H9 (cell line): Measurements from ENCODE around the gene DNAJC22. TPM values are rescaled to one million over a fixed set of nuclear protein-coding genes. Genes with fewer than 3 reads are reported as not detected.

Experiments used
- DNase-seq: peaks from one replicate; pipeline ENCODE4 v3.0.0-alpha.2; 2017
- H2AFZ ChIP-seq: one replicate; pipeline ENCODE4 v1.6.1; 2013; ENCODE audit warnings: mild to moderate bottlenecking, low read length, control low read depth, moderate library complexity
- H2AK5ac ChIP-seq: 2 replicates; pipeline ENCODE4 v1.6.1; 2013; ENCODE audit warnings: low read length, control low read depth, mixed read lengths; ENCODE audit not compliant: insufficient read length
- H2BK120ac ChIP-seq: one replicate; pipeline ENCODE4 v1.6.1; 2013; ENCODE audit warnings: low read depth, mild to moderate bottlenecking, low read length, control low read depth, inconsistent platforms; ENCODE audit not compliant: poor library complexity, severe bottlenecking
- H2BK12ac ChIP-seq: 2 replicates; pipeline ENCODE4 v1.6.1; 2013; ENCODE audit warnings: low read length, control low read depth, mixed read lengths, low read depth; ENCODE audit not compliant: insufficient read length
- H2BK15ac ChIP-seq: 2 replicates; pipeline ENCODE4 v1.6.1; 2013; ENCODE audit warnings: low read depth, low read length, control low read depth
- H2BK20ac ChIP-seq: one replicate; pipeline ENCODE4 v1.6.1; 2013; ENCODE audit warnings: low read depth, mild to moderate bottlenecking, low read length, control low read depth, inconsistent platforms; ENCODE audit not compliant: poor library complexity, severe bottlenecking
- H2BK5ac ChIP-seq: 2 replicates; pipeline ENCODE4 v1.6.1; 2013; ENCODE audit warnings: low read length, control low read depth, mixed read lengths; ENCODE audit not compliant: insufficient read length
- H3K14ac ChIP-seq: 2 replicates; pipeline ENCODE4 v1.6.1; 2013; ENCODE audit warnings: low read length, control low read depth; ENCODE audit not compliant: insufficient read depth
- H3K18ac ChIP-seq: 2 replicates; pipeline ENCODE4 v1.6.1; 2013; ENCODE audit warnings: low read depth, mild to moderate bottlenecking, mixed read lengths, low read length, control low read depth; ENCODE audit not compliant: insufficient read length
- H3K23ac ChIP-seq: 2 replicates; pipeline ENCODE4 v1.6.1; 2013; ENCODE audit warnings: low read length, control low read depth, mixed read lengths, low read depth; ENCODE audit not compliant: insufficient read length
- H3K23me2 ChIP-seq: 2 replicates; pipeline ENCODE4 v1.6.1; 2013; ENCODE audit warnings: low read depth, mild to moderate bottlenecking, mixed read lengths, low read length, control low read depth; ENCODE audit not compliant: insufficient read length, poor library complexity, severe bottlenecking
- H3K27ac ChIP-seq: 2 replicates; pipeline ENCODE4 v1.5.1; 2013; ENCODE audit warnings: low read length, control low read depth, mixed read lengths, low read depth; ENCODE audit not compliant: insufficient read length
- H3K27me3 ChIP-seq: 2 replicates; pipeline ENCODE4 v1.6.1; 2013; ENCODE audit warnings: low read length, control low read depth, inconsistent platforms; ENCODE audit not compliant: insufficient read depth
- H3K4ac ChIP-seq: 2 replicates; pipeline ENCODE4 v1.6.1; 2013; ENCODE audit warnings: low read depth, mild to moderate bottlenecking, control low read depth, inconsistent platforms, low read length, moderate library complexity
- H3K4me1 ChIP-seq: 2 replicates; pipeline ENCODE4 v1.6.1; 2013; ENCODE audit warnings: low read length, control low read depth, inconsistent platforms; ENCODE audit not compliant: insufficient read depth
- H3K4me2 ChIP-seq: 2 replicates; pipeline ENCODE4 v1.6.1; 2013; ENCODE audit warnings: low read length, control low read depth, mixed read lengths; ENCODE audit not compliant: insufficient read length, insufficient read depth
- H3K56ac ChIP-seq: 2 replicates; pipeline ENCODE4 v1.6.1; 2013; ENCODE audit warnings: low read depth, mild to moderate bottlenecking, mixed read lengths, low read length, control low read depth; ENCODE audit not compliant: insufficient read length
- H3K79me1 ChIP-seq: 2 replicates; pipeline ENCODE4 v1.6.1; 2013; ENCODE audit warnings: low read depth, mild to moderate bottlenecking, moderate library complexity, low read length, control low read depth, inconsistent platforms; ENCODE audit not compliant: insufficient read depth, poor library complexity, severe bottlenecking
- H3K79me2 ChIP-seq: 2 replicates; pipeline ENCODE4 v1.6.1; 2013; ENCODE audit warnings: low read length, control low read depth, inconsistent platforms; ENCODE audit not compliant: insufficient read depth
- H3K9ac ChIP-seq: 2 replicates; pipeline ENCODE4 v1.6.1; 2013; ENCODE audit warnings: low read length, control low read depth, mixed read lengths; ENCODE audit not compliant: insufficient read length; ENCODE audit errors: extremely low read depth
- H3K9me3 ChIP-seq: one replicate; pipeline ENCODE4 v1.6.1; 2013; ENCODE audit warnings: low read depth, low read length, inconsistent platforms; ENCODE audit not compliant: control insufficient read depth
- H3T11ph ChIP-seq: one replicate; pipeline ENCODE4 v1.6.1; 2013; ENCODE audit warnings: mild to moderate bottlenecking, low read length, control low read depth, inconsistent platforms
- H4K20me1 ChIP-seq: one replicate; pipeline ENCODE4 v1.6.1; 2013; ENCODE audit not compliant: control insufficient read depth, insufficient read length, insufficient read depth
- H4K5ac ChIP-seq: 2 replicates; pipeline ENCODE4 v1.6.1; 2013; ENCODE audit warnings: low read depth, mild to moderate bottlenecking, mixed read lengths, low read length, control low read depth; ENCODE audit not compliant: insufficient read length
- H4K8ac ChIP-seq: replicated peaks from 2 replicates; pipeline ENCODE4 v1.6.1; 2013; ENCODE audit warnings: low read length, control low read depth, mixed read lengths, low read depth; ENCODE audit not compliant: insufficient read length
- H4K91ac ChIP-seq: 2 replicates; pipeline ENCODE4 v1.6.1; 2013; ENCODE audit warnings: low read depth, mild to moderate bottlenecking, moderate library complexity, mixed read lengths, low read length, control low read depth; ENCODE audit not compliant: insufficient read length
- H3K27ac Mint-ChIP-seq, 3 experiments: 2 replicates in 2 of 3; 3 replicates in 1 of 3; pipeline ENCODE4 v1.8.0; 2020 to 2021; ENCODE audit warnings: mixed read lengths in 3 of 3, mild to moderate bottlenecking in 1 of 3, moderate library complexity in 1 of 3
- H3K27me3 Mint-ChIP-seq: 2 replicates; pipeline ENCODE4 v1.8.0; 2021; ENCODE audit warnings: low read depth, mild to moderate bottlenecking, moderate library complexity, mixed read lengths
- H3K36me3 Mint-ChIP-seq, 3 experiments: 2 replicates in 2 of 3; 3 replicates in 1 of 3; pipeline ENCODE4 v1.8.0; 2020 to 2021; ENCODE audit warnings: low read depth in 3 of 3, mixed read lengths in 3 of 3; ENCODE audit not compliant: insufficient read depth in 1 of 3
- H3K4me1 Mint-ChIP-seq, 2 experiments: 2 replicates each; pipeline ENCODE4 v1.8.0; 2020; ENCODE audit warnings: mixed read lengths in 2 of 2
- H3K4me3 Mint-ChIP-seq, 2 experiments: 2 replicates in 1 of 2; 3 replicates in 1 of 2; pipeline ENCODE4 v1.8.0; 2020 to 2021; ENCODE audit warnings: mild to moderate bottlenecking in 2 of 2, mixed read lengths in 2 of 2, moderate library complexity in 1 of 2
- H3K9me3 Mint-ChIP-seq, 2 experiments: 2 replicates in 1 of 2; 3 replicates in 1 of 2; pipeline ENCODE4 v1.8.0; 2020; ENCODE audit warnings: mild to moderate bottlenecking in 2 of 2, mixed read lengths in 2 of 2, moderate library complexity in 1 of 2
- CTCF ChIP-seq: fragments of 200-600 bp; sonication (generic); conservative IDR thresholded peaks from 3 replicates; pipeline ENCODE4 v1.8.0; 2021; ENCODE audit warnings: antibody characterized with exemption, mild to moderate bottlenecking
- WGBS: extraction: QIAGEN DNeasy Blood & Tissue Kit; methylation state at CpG from one replicate; pipeline ENCODE4 v1.1.7; 2013; ENCODE audit warnings: missing lambda C conversion rate, low lambda C conversion rate, mixed read lengths; ENCODE audit not compliant: insufficient read length; ENCODE audit errors: extremely low coverage; 5-methylcytosine and 5-hydroxymethylcytosine counted together
- total RNA-seq: library from RNA; stranded (reverse); gene quantifications from 2 replicates; pipeline ENCODE4 v1.2.1, GENCODE V29; 2021

The DNAJC22 gene
- total RNA-seq, 1 experiment from 2014 or later: 3.2 TPM

GRCh38 chr12:49327887-49328286 lies 18.8 kb upstream of the DNAJC22 start:
- Histone ChIP-seq H3T11ph (no peak overlapping the region), H3K79me2 (no peaks in the 10 kb centered on the region; the same call in 1 of the 2 replicates), H2AFZ (no peak overlapping the region), H3K23ac (no peak overlapping the region), H3K4me1 (no peaks in the 10 kb centered on the region), H2BK12ac (no peak overlapping the region), H2BK5ac (no peak overlapping the region), H3K4ac (no peak overlapping the region), H4K91ac (no peak overlapping the region), H3K27me3 (no peaks in the 10 kb centered on the region), H4K20me1 (no peaks in the 10 kb centered on the region), H4K8ac (no peak overlapping the region), H2BK120ac (no peak overlapping the region), H3K9ac (no peak overlapping the region), H3K27ac (no peak overlapping the region), H3K56ac (no peak overlapping the region), H2BK20ac (no peak overlapping the region), H3K4me2 (no peak overlapping the region), H2BK15ac (no peak overlapping the region), H3K79me1 (peaks cover 3% of the 10 kb centered on the region), H2AK5ac (no peak overlapping the region), H3K23me2 (peaks cover 7% of the 10 kb centered on the region), H3K14ac (no peak overlapping the region), H4K5ac (no peak overlapping the region), H3K18ac (no peak overlapping the region), H3K9me3 (no peaks in the 10 kb centered on the region)
- Mint-ChIP-seq H3K27ac (no peak overlapping the region), H3K9me3 (no peaks in the 10 kb centered on the region), H3K4me1 (peaks cover 3 to 15% of the 10 kb centered on the region in 2 experiments; a peak in 2 of 4 replicates), H3K27me3 (peaks cover 11% of the 10 kb centered on the region), H3K36me3 (peaks cover 19 to 68% (median 57%) of the 10 kb centered on the region in 3 experiments; a peak in 6 of 7 replicates), H3K4me3 (no peak overlapping the region)
- DNase-seq: no peak
- no CpG with 5 or more reads among the region's 2 CpGs for WGBS
- no peak for TF ChIP-seq CTCF
